Measurements from ENCODE around the gene DACH1.

DNA sequence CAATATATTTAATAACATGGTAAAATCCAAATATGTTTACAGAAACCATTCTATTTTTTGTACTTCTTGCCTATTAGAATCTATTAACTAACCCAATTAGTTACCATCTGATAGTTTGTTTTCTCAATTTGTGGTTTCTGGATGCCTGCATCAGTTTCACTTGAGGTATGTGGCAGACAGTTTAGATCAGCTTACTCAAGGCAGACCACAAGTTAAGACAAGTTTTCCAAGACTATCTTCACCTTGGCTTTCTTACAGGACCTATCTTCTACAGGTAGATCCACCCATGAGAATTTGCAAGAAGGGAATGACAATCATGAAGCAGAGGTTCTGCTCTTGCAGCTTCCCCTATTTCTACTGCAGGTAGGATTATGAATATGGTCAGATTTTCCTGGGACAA lies 458.6 kb downstream of the DACH1 start:
- TF ChIP-seq EZH2 (IDR thresholded peaks at IDR 0.05; ENCODE audit: borderline replicate concordance, low read depth, low read length, severe bottlenecking): no peak
- TF ChIP-seq, protein P1, sequence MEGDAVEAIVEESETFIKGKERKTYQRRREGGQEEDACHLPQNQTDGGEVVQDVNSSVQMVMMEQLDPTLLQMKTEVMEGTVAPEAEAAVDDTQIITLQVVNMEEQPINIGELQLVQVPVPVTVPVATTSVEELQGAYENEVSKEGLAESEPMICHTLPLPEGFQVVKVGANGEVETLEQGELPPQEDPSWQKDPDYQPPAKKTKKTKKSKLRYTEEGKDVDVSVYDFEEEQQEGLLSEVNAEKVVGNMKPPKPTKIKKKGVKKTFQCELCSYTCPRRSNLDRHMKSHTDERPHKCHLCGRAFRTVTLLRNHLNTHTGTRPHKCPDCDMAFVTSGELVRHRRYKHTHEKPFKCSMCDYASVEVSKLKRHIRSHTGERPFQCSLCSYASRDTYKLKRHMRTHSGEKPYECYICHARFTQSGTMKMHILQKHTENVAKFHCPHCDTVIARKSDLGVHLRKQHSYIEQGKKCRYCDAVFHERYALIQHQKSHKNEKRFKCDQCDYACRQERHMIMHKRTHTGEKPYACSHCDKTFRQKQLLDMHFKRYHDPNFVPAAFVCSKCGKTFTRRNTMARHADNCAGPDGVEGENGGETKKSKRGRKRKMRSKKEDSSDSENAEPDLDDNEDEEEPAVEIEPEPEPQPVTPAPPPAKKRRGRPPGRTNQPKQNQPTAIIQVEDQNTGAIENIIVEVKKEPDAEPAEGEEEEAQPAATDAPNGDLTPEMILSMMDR (IDR thresholded peaks at IDR 0.05; ENCODE audit: extremely low read depth in 1 of 2, insufficient read depth in 1 of 2, low read depth in 1 of 2, low read length in 2 of 2): no peak

Measured in endothelial cell of umbilical vein (primary cell).